Measurements from ENCODE around the gene PTPRT.

DNA sequence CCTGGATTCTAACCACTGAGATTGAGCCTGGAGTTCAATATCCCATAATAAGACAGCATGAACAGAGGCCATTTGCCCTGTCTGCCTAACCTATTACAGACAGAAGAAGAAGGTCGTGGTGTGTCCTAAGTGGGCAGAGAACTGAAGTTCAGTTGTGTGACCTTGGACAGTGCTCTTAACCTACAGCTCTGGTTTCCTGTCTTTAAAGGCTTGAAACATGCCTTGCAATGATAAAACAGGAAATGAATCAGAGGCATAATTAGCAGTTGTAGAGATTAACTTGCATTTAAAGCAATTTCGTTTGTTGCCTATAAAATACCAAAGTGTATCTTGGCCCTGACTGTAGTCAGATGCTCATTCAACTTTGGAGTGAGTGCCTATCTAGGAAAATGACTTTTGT, 1064.3 kb downstream of the PTPRT start:
- TF ChIP-seq, protein P1, sequence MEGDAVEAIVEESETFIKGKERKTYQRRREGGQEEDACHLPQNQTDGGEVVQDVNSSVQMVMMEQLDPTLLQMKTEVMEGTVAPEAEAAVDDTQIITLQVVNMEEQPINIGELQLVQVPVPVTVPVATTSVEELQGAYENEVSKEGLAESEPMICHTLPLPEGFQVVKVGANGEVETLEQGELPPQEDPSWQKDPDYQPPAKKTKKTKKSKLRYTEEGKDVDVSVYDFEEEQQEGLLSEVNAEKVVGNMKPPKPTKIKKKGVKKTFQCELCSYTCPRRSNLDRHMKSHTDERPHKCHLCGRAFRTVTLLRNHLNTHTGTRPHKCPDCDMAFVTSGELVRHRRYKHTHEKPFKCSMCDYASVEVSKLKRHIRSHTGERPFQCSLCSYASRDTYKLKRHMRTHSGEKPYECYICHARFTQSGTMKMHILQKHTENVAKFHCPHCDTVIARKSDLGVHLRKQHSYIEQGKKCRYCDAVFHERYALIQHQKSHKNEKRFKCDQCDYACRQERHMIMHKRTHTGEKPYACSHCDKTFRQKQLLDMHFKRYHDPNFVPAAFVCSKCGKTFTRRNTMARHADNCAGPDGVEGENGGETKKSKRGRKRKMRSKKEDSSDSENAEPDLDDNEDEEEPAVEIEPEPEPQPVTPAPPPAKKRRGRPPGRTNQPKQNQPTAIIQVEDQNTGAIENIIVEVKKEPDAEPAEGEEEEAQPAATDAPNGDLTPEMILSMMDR (IDR thresholded peaks at IDR 0.05) = no peak
- TF ChIP-seq FOSL2 (IDR thresholded peaks at IDR 0.05) (no peak), FOSL2 (CRISPR knock-in tag; IDR thresholded peaks at IDR 0.05) (no peak), EP300 (IDR thresholded peaks at IDR 0.05) (no peak), POLR2AphosphoS2 (conservative IDR thresholded peaks at IDR 0.05; ENCODE audit: low read length) (no peak), PHF8 (IDR thresholded peaks at IDR 0.05; ENCODE audit: borderline replicate concordance, low read depth) (no peak), RFX5 (IDR thresholded peaks at IDR 0.05) (no peak), POLR2A (IDR thresholded peaks at IDR 0.05; ENCODE audit: low read length) (no peak), KDM1A (IDR thresholded peaks at IDR 0.05; ENCODE audit: low read depth) (no peak), CHD4 (IDR thresholded peaks at IDR 0.05; ENCODE audit: borderline replicate concordance) (no peak), BHLHE40 (IDR thresholded peaks at IDR 0.05; ENCODE audit: low read depth, low read length) (no peak), KDM5A (IDR thresholded peaks at IDR 0.05) (no peak)
- TF ChIP-seq, protein P2, sequence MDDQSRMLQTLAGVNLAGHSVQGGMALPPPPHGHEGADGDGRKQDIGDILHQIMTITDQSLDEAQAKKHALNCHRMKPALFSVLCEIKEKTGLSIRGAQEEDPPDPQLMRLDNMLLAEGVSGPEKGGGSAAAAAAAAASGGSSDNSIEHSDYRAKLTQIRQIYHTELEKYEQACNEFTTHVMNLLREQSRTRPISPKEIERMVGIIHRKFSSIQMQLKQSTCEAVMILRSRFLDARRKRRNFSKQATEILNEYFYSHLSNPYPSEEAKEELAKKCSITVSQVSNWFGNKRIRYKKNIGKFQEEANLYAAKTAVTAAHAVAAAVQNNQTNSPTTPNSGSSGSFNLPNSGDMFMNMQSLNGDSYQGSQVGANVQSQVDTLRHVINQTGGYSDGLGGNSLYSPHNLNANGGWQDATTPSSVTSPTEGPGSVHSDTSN (IDR thresholded peaks at IDR 0.05) = no peak
- TF ChIP-seq, protein P3, sequence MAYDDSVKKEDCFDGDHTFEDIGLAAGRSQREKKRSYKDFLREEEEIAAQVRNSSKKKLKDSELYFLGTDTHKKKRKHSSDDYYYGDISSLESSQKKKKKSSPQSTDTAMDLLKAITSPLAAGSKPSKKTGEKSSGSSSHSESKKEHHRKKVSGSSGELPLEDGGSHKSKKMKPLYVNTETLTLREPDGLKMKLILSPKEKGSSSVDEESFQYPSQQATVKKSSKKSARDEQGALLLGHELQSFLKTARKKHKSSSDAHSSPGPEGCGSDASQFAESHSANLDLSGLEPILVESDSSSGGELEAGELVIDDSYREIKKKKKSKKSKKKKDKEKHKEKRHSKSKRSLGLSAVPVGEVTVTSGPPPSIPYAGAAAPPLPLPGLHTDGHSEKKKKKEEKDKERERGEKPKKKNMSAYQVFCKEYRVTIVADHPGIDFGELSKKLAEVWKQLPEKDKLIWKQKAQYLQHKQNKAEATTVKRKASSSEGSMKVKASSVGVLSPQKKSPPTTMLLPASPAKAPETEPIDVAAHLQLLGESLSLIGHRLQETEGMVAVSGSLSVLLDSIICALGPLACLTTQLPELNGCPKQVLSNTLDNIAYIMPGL (CRISPR knock-in tag; IDR thresholded peaks at IDR 0.05; ENCODE audit: borderline replicate concordance) = no peak

All from A549 (cell line).